DMS114 treated with DMSO at 0.1 percent for 48 hours (cell line): ENCODE data around the gene ODAD3.

ENCODE experiments used
- DNase-seq: peaks from one replicate; lab custom pipeline; 2025; ENCODE audit not compliant: unreplicated experiment; lab: John Stamatoyannopoulos, UW

Gene ODAD3

GRCh38 chr19:11377237-11377636 lies 57.7 kb downstream of the ODAD3 start:
- DNase-seq: no peak

GRCh38 chr19:11375143-11375948 lies 59.6 kb downstream of the ODAD3 start:
- no peak for DNase-seq

GRCh38 chr19:11374433-11375142 lies 60.3 kb downstream of the ODAD3 start, which contains the start of gene SWSAP1:
SWSAP1 (plus strand) TSS chr19:11374666; CDS start chr19:11374681, 15 bp downstream.
- peak; percentile 98 for DNase-seq

GRCh38 chr19:11373885-11374432 lies 61.0 kb downstream of the ODAD3 start:
- no peak for DNase-seq

- no peak for DNase-seq
Observed at GRCh38 chr19:11373166-11373884, 61.6 kb downstream of the ODAD3 start.

- no peak for DNase-seq
Observed at GRCh38 chr19:11370744-11371143, 64.2 kb downstream of the ODAD3 start.
